ENCODE results near the gene MAP3K1.

MAP3K1 gene

DNA sequence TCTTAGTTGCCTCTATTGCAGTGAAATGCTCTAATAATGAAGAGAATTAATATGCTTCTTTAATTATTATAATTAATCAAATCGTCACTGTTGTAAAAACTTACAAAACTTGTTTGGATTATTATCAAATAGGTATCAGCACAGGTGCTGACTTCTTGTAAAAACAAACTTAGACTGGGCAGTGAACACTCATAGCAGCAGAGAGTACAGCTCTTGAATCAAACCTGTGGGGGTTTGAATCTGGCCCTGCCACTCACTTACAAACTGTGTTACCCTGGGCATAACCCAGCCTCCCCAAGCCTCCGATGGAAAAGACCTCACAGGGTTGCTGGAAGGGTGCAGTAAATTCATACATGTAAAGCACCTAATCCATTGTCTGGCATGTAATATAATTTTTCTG lies 35.1 kb downstream of the MAP3K1 start:
- no peak for DNase-seq

DNA sequence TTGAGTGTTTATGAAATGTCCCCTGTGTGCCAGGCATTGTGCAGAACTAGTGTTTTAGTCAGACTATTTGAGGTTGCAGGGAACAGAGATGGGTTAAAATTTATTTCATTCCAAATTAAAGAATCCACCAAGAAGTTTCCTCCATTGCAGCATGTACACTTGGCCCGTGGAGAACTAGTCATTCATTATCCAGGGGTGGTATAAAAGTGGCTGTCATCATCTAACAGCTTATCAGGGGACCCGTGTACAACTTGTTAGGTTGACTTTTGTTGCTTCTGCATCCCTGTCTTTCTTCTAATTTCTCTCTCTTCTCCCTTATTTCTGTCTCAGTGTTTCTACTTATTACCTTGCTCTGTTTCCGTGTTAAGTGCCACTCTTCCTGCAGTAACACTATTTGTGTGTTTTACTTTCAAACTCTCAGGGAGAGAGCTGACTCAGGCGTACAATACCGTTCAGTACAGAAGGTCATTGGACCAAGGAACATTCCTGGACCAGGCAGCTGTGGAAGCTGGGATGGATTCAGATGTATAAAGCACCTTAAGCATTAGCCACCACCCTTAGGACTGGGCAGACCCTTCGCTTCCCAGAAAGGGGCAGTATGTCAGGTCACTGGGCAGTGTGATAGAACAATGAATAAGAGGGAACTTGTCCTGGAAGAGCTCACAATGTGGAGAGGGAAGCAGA lies 36.1 kb downstream of the MAP3K1 start:
- no peak for DNase-seq

DNA sequence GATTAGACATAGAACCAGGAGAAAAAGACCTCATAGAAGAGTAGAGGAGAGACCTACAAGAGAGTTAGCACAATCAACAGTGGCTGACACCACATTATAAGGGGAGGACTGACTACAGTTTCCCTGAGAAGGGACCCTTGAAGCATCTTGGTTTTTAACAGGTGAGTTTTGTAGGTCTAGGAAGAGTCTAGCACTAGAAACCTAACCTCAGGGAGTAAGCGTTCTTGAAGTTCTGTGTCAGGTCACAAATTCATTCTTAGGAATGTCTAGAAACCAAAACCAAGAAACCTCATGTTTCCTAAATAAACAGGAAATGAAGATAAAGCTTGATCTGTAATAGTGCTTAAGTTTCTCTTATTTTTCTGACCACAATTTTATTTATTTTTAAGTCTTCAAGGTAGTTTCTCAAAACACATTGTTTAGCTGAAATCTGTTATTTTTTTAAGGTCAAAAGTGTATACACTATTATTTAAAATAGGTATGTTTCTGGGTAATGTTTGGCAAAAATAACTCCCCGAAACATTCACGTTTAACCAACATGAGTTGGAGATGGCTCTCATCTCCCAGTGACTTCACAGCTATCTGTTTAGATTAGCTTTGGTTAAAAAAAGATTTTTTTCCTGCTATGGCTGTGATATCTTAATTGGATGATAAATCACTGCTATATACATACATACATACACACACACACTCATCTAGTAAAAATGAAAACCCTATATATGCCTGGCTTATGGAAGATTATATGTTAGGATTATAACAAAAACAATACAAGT lies 37.1 kb downstream of the MAP3K1 start:
- DNase-seq: no peak

DNA sequence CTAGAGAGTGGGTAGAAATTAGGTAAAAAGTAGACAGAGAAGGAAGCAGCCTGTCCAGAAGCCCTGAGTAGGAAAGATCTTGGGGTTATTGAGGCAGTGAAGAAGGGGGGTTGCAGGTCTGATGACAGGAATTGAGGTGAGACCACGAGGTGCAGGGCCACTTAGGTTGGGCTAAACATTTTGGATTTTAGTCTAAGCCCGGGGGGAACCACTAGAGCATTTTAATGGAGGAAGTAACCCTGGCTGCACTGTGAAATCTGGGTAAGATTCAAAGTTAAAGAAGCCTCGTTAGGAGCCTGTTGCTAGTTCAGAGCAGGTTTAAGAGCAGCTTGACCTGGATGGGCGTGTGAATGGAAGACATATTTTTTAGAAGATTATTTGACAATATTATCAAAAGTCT lies 38.3 kb downstream of the MAP3K1 start:
- DNase-seq: no peak

DNA sequence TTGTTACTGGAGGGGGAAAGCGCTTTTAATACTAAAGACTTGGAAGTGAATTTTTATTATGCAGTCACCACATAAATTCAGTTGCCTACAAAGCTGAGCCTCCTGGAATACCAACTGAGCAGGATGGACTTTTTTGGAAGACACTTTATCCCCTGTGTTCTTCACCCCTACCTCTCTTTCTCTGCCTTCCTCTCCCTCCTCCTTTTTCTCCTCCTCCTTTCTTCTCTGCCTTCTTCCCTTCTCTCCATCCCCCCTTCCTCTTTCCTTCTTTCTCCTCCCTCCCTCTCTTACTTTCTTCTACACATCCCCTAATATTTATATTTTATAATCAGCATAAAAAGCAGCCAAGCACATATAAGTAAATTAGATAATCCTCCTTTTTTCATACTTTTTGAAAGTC lies 39.6 kb downstream of the MAP3K1 start:
- DNase-seq: no peak

DNA sequence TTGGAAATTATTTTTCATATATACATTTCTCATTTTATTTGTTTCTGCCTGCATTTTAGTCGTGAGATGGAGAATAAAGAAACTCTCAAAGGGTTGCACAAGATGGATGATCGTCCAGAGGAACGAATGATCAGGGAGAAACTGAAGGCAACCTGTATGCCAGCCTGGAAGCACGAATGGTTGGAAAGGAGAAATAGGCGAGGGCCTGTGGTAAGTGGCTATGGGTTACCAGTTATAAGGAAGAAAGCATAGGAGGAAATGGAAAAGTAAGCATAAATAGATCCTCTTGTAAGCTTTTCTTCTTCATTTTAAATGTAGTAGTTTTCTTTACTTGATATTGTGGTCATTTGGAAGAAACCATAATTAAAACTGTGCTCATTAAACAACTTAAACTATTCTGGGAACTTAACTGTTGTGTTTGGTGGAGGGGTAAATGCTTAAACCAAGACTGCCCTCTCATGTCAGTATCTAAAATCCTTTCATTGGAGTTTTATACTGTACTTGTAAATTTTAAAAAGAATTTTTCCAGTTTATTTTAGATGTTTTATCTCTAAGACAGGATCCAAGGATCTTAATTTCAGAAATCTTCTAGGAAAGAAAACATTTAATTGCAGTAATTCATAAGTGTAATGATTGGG lies 41.3 kb downstream of the MAP3K1 start:
- DNase-seq: no peak

DNA sequence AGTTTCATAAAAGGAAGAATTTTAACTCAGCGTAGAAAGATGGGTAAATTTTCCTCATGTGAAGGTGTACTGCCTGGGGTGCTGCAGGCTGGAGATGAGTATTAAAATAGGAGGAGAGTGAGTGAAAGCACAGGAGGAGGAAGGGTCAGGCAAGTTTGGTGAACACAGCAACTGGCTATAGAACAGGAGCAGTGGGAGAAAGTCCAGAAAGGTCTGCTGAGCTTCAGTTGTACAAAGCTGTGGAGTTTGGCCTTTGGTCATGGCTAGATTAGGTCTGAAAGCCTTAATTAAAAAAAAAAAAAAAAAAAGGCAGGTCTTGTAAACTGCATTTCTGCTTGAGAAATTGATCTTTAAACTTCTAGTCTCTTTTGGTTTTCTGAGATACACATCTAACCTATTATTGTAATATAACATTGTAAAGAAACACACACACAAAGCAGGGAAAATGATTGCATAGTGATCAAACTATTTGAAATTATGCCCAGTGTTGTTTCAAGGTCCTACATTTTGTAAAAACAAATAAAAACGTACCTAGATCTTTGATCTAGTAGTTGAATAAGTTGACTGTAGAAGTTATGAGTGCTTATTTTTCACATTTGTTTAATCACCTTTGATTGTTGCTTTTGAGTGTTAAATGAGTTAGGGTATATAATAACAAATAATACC lies 43.6 kb downstream of the MAP3K1 start:
- no peak for DNase-seq

DNA sequence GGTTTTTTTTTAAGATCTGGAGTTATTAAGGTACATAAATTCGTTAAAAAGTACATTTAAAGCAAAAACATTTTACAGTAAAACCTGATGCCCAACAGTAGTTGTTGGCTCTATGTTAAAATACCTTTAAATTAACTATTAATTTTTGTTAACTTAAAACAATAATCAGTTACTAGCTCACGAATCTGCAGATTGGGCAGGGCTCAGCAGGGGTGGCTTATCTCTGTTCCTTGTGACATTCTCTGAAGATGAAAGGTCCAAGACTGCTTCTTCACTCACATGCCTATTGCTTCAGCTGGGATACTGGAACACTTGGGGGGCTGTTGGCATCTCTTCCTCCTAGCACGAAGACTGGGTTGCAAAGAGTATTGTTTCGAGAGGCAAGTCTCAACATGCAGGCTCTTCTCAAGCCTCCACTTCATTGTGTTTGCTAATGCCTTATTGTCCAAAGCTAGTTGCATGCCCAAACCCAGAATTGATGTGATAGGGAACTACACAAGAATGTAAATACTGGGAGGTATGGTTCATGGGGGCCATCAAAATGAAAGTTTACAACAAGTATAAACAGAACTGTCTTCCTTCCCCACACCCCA lies 46.6 kb downstream of the MAP3K1 start:
- DNase-seq: no peak

DNA sequence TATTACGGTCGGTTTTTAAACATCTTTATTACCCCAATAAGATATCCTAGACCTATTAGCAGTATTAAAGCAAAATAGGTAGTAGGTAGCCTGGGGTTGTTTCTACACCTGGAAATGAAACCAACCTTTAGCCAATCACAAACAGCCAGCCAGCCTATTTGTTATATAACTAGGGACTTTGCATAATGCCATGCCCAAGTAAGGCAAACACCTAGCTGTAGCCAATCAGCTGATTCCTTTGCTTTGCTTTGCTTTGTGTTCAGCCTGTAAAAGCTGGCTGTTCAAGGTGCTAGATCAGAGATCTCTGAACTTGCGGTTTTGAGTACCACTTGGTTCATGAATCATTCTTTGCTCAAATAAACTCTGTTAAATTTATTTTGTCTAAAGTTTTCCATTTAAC lies 47.6 kb downstream of the MAP3K1 start:
- DNase-seq: no peak

DNA sequence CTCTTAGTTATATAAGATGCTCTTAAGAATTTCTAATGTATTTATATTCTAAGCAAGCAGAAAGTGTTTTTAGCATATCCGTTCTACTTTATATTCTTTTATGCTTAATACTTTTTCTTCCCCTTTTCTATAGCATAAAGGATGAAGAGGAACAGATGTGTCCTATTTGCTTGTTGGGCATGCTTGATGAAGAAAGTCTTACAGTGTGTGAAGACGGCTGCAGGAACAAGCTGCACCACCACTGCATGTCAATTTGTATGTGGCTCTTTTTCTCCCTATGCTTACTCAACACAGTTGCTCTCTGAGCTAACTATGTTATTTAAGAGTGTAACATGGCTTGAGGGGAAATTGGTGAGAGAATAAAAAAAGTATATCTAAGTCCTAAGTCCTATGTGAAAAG lies 56.4 kb downstream of the MAP3K1 start:
- DNase-seq: no peak

DNA sequence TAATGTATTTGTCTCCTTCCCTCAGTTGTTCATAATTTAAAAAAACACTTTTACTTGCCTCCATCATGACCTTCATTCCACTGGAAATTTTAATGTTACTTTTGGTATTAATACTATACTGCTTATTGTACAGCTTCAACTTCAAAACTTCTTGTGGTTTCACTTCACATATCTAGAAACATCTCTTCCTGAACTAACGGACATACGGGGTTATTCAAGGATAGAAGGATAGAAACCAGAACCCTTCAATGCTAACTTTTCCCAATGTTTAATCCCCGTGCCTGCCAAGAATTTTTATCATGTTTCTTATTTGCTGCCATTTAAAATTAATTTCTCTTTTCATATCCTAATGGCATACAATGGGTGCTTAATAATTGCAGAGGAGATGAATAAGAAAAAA lies 57.7 kb downstream of the MAP3K1 start:
- DNase-seq: no peak

DNA sequence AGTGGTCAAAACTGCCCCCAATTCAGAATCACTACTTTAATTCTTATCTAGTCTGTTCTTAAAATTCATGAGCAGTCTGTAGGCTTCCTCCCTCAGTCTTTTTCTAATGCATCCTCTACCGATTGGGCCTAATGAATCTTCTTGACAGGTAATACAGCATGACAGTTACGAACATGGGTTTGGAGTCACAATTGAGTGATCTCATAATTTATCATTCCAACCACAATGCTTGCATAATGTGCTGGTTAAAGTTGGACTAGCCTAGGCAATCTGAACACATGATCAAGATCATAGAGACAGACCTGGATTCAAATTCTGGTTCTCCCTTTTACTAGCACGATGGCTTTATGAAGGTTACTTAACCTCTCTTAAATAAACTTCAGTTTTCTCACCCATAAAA lies 61.0 kb downstream of the MAP3K1 start:
- peak; percentile 51 to 70 for DNase-seq

DNA sequence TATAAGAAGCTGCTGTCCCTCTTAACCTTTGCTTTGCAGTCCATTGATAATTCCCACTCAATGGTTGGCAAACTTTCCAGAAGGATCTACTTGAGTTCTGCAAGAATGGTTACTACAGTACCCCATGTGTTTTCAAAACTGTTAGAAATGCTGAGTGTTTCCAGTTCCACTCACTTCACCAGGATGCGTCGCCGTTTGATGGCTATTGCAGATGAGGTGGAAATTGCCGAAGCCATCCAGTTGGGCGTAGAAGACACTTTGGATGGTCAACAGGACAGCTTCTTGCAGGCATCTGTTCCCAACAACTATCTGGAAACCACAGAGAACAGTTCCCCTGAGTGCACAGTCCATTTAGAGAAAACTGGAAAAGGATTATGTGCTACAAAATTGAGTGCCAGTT lies 66.2 kb downstream of the MAP3K1 start:
- DNase-seq: no peak

DNA sequence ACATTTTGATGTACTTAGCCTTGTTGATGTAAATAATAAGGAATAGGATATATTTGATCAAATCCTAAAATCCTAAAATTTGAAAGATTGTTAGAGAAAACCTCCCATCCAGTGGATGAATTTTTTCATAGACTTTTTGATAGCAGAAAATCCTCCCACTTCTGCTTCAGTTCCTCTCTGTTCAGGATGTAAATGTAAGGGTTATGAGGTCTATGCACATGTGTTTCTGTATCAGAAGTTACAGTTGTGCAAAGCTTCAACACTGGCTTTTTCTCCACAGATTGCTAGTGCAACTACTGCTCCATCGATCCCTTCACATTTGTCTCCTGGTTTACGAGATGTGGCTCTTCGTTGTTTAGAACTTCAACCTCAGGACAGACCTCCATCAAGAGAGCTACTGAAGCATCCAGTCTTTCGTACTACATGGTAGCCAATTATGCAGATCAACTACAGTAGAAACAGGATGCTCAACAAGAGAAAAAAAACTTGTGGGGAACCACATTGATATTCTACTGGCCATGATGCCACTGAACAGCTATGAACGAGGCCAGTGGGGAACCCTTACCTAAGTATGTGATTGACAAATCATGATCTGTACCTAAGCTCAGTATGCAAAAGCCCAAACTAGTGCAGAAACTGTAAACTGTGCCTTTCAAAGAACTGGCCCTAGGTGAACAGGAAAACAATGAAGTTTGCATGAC lies 78.1 kb downstream of the MAP3K1 start:
- no peak for DNase-seq

DNA sequence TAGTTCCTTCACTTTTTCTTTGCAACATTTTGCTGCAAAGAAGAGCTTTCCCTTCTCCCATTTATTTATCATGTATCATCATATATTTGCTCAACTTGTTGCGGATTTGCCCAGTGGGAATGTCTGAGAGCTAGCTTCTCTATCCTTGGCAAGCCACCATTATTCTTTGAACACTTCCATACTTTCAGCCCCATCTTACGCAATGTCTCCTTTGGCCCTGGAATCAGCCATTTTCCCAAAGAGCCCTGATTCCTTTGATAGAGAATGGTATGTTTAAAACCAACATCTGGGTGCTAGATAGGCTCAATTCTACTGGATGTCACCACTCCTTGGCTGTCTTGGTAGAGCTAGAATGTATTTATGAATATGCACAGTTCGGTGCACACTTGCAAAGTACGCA lies 81.4 kb downstream of the MAP3K1 start:
- no peak for DNase-seq

DNA sequence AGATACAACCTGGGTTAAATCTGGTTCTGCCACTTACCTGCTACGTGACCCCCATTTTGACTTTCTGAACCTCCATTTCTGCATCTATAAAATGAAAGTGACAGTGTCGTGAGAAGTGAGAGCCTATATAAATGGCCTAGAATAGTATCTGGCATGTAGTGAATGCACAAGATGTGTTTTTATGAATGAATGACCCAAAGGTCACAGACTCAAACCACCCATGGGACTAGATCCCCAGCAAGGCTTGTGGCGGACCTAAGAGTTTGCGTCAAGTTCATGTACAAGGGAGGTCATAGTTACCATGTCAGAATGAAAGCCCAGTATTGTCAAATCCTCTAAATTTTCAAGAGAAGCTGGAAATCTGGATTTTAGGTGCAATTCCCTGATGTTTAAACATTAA lies 82.9 kb downstream of the MAP3K1 start:
- no peak for DNase-seq

DNA sequence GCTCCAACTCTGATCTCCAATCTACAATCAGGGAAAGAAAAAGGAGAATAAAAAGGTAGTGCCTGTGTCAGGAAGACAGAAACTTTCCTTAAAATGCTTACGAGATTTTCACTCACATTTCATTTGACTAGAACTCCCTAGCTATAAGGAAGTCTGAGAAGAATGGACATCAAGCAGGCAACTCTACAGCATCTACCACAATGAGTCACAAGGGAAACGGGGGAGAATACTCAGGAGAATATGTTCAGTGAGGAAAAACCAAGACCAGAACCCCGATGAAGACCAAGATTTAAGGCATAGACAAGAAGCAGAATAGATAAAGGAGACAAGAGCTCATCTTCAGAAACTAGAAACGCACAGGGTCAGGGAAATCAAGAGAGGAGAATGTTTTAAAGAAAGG lies 85.0 kb downstream of the MAP3K1 start:
- DNase-seq: peak; percentile 24 to 43

DNA sequence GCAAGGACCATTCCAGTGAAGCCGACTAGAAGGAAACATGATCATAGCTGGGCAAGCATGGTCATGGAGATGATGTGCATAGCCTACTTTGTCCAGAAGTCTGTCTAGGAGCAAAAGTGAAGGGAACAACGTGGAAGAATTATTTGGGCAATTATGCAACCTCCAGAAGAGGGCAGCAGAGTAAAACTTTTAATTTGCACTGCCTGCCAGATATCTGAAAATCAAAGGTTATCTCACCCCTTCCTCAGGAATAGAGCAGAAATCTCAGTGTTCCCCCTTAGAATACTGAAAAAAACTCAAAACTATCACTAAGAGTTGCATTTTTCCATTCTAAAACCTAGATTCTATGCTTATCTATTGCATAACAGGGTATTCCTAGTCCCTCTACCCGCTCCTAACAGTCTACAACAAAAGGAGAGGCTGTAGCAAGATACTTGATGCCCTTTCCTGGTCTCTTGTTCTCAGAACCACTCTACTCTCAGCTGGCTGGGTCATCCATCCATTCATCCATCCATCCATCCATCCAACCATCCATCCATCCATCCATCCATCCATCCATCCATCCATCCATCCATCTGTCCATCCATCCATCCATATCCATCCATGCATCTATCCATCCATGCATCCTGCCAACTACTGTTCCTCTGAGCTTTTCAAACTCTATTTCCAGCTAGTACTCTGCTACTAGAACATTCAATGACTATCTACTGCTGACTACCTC lies 85.7 kb downstream of the MAP3K1 start:
- peak in 1 of 2 donors; percentile 76 for DNase-seq

DNA sequence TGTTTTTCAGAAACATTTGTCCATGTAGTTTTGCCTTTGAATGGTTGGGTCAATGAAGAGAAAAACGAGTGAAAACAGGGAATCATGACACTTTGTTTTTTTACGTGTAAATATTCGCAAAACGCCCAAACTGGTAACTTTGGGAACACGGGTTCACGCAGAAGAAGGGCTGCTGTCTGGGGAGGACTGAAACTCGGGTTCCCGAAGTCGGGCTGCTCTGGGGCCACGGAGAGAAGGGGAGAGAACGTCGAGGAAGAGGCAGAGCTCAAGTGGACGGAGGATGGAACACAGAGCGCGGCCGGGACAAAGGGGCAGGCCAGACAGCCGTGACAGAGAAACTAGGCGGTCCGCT lies 93.6 kb downstream of the MAP3K1 start:
- no peak for DNase-seq

DNA sequence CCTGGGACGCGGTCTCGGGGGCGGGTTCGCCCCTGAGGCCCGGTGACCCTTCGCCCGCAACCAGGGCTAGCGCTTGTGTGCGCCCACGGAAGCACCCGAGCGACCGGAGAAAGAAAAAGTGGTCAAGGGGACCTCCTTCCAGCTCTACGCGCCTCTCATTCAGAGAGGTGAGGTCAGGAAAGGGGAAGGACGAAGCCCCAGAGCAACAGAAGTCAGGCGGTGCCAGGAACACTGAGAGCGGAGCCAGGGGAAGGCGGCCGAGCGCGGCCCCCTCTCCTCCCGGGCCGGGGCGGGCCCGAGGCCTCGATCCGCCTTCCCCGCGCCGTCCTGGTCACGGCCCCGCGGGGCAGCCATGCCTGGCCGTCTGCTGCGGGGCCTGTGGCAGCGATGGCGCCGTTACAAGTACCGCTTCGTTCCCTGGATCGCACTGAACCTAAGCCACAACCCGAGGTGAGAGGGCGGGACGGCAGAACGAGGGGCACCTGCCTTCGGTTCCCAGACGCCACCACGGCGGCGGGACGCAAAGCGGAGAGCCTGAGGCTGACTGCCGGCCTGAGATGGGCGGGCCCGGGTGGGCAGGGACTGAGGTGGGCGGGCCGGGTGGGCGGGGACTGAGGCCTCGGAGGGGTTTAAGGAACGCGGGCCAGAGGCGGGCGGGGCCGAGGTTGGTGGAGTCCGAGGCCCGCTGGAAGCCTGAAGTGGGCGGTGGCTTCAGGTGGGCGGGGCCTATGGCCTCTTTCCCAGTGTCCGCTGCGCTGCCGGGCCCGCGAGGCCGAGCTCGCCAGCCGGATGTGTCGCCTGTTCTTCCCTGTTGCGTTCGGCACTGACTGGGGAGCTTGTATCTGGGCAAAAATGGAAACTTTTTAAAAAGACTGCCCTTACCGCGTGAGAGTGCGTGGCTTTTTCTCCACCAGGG lies 94.2 kb downstream of the MAP3K1 start, which contains the start of gene SETD9:
TSS of gene SETD9 (plus strand) at position 303 of the 916 bp plus-strand sequence. CDS start at position 353, 50 bp downstream.
- peak; percentile 98 for DNase-seq
